HG02623 (cell line): ENCODE results near the gene CCDC172.
"Not testable (repeated sequence)": the region's sequence is repeated elsewhere in the genome, so short reads cannot be mapped to it uniquely, and the experiment has no call there.

Experiments
- ATAC-seq: cut with Tn5 transposase; IDR thresholded peaks from one replicate; pipeline ENCODE4 v1.9.1; 2021; ENCODE audit warnings: moderate library complexity; ENCODE audit not compliant: unreplicated experiment

The CCDC172 gene

GRCh38 chr10:116331815-116332214, 7.6 kb downstream of the CCDC172 start:
- ATAC-seq: no peak

- ATAC-seq: no peak
Measured at GRCh38 chr10:116336866-116337265, 12.6 kb downstream of the CCDC172 start.

- ATAC-seq: no peak
Measured at GRCh38 chr10:116352125-116352524, 27.9 kb downstream of the CCDC172 start.

GRCh38 chr10:116353817-116354216, 29.6 kb downstream of the CCDC172 start:
- ATAC-seq: no peak

- ATAC-seq: no peak
Measured at GRCh38 chr10:116355341-116355740, 31.1 kb downstream of the CCDC172 start.

- ATAC-seq: no peak
Measured at GRCh38 chr10:116356833-116357232, 32.6 kb downstream of the CCDC172 start.

GRCh38 chr10:116364868-116365267, 40.6 kb downstream of the CCDC172 start:
- no peak for ATAC-seq

GRCh38 chr10:116371737-116372136, 47.5 kb downstream of the CCDC172 start:
- no peak for ATAC-seq

GRCh38 chr10:116382290-116382689, 58.0 kb downstream of the CCDC172 start:
- no peak for ATAC-seq

GRCh38 chr10:116385311-116385710, 61.1 kb downstream of the CCDC172 start:
- no peak for ATAC-seq

GRCh38 chr10:116385994-116386809, 62.0 kb downstream of the CCDC172 start:
- no peak for ATAC-seq

- not testable (repeated sequence) for ATAC-seq
Measured at GRCh38 chr10:116393246-116393831, 69.1 kb downstream of the CCDC172 start.

GRCh38 chr10:116395223-116395985, 71.2 kb downstream of the CCDC172 start:
- ATAC-seq: no peak

GRCh38 chr10:116398224-116398623, 74.0 kb downstream of the CCDC172 start:
- no peak for ATAC-seq

- no peak for ATAC-seq
Measured at GRCh38 chr10:116402858-116403257, 78.6 kb downstream of the CCDC172 start.

GRCh38 chr10:116403740-116404250, 79.5 kb downstream of the CCDC172 start:
- no peak for ATAC-seq

- peak; percentile 72 for ATAC-seq
Measured at GRCh38 chr10:116408719-116409118, 84.5 kb downstream of the CCDC172 start.

GRCh38 chr10:116410351-116410750, 86.1 kb downstream of the CCDC172 start:
- no peak for ATAC-seq

- ATAC-seq: no peak
Measured at GRCh38 chr10:116417821-116418220, 93.6 kb downstream of the CCDC172 start.

- no peak for ATAC-seq
Measured at GRCh38 chr10:116418389-116418788, 94.1 kb downstream of the CCDC172 start.

- ATAC-seq: no peak
Measured at GRCh38 chr10:116421815-116422214, 97.6 kb downstream of the CCDC172 start.

- no peak for ATAC-seq
Measured at GRCh38 chr10:116427671-116428070, 103.4 kb downstream of the CCDC172 start, which contains the start of gene PNLIPRP3. TSS of gene PNLIPRP3 (plus strand) at chr10:116427847. CDS start at chr10:116428013, 166 bp downstream.
